ENCODE data around the gene FOXL3.

Gene FOXL3

GRCh38 chr7:266851-267840, 22.8 kb upstream of the FOXL3 start:
- DNase-seq (ENCODE audit: low read depth in 2 of 2), result no peak

DNA sequence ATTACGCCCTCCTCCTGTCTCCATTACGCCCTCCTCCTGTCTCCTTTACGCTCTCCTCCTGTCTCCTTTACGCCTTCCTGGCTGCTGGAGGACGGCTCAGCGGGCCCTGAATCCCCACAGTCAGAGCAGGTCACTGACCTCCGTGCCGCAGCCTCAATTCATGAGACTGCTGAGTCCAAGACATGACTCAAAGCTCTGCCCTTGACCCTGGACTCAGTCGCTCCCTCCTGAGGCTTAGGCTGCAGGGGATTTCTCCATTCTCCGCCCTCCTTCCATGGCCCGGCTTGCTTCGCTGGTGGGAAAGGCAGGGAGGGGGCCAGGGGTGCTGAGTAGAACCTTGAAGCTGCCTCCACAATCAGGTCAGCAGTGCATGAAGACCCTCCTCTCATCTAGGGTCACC, 21.0 kb upstream of the FOXL3 start:
- no peak for DNase-seq (ENCODE audit: low read depth in 2 of 2)

DNA sequence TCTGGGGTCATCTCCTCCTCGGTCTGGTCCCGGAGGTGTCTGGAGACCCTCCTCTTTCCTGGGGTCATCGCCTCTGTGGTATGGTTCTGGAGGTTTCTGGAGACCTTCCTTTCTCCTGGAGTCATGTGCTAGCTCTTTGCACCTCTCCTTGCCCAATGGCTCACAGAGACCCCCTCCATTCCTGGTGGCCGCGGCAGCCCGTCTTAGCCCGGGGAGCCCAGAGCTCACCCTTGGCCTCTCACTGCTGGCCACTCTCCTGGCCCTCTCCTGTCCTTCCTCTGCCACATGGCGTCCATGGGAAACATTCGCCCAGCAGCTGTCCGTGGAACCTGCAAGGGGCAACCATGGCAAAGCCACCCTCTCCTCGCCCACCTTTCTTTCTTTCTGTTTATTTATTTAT, 20.2 kb upstream of the FOXL3 start:
- no peak for DNase-seq (ENCODE audit: low read depth in 2 of 2)

- no peak for DNase-seq (ENCODE audit: low read depth in 2 of 2)
These were observed 19.5 kb upstream of the FOXL3 start for GRCh38 chr7:270351-270983.

- DNase-seq (ENCODE audit: low read depth in 2 of 2), result no peak
These were observed 18.5 kb upstream of the FOXL3 start for GRCh38 chr7:271266-272107.

- no peak for DNase-seq (ENCODE audit: low read depth in 2 of 2)
These were observed 17.8 kb upstream of the FOXL3 start for GRCh38 chr7:272108-272615.

- no peak for DNase-seq (ENCODE audit: low read depth in 2 of 2)
These were observed 17.3 kb upstream of the FOXL3 start for GRCh38 chr7:272631-273030.

DNA sequence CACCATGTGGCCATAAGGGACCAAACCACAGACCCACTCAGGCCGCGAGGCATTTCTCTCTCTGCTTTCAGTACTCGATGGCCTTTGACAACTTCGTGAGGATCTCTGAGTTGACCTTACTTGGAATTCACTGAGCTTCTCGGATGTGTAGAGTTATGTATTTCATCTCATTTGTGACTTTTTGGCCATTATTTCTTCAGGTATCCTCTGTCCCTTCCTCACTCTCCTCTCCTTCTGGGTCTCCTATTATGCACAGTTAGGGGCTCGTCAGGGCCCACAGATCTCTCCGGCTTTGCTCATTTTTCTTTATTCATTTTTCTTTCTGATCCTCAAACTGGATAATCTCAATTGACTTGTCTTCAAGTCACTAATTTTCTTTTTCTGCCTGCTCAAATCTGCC, 16.6 kb upstream of the FOXL3 start:
- DNase-seq (ENCODE audit: low read depth in 2 of 2), result no peak

GRCh38 chr7:274266-274665, 15.7 kb upstream of the FOXL3 start:
- no peak for DNase-seq (ENCODE audit: low read depth in 2 of 2)

DNA sequence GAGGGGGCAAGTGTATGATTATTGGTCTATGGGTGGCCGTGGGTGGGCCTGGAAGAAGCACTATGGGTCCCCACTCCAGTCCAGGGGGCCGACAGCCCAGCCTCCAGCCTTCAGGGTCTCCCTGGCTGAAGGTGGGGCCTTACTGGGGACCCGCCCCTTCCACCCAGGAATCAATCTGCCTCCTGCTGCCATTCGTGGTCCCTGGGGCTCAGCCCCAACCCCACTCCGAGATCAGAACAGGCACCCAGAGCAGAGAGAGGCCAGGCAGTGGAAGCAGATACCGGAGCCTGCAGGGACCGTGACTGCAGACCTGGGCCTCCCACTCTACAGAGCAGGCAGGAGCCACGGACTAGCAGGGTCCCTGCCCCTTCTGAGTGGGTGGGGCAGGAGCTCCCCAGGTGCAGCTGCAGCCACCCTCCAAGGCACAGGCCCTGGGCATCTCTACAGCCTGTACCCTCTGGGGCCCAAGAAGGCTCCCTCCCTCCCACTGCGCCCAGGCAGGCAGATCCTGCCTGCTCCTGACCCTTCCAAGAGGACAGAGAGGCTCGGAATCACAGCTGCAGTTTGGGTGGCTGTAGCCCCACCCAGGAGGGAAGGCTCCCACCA, 13.6 kb upstream of the FOXL3 start:
- DNase-seq (ENCODE audit: low read depth in 2 of 2), result no peak

- DNase-seq (ENCODE audit: low read depth in 2 of 2), result no peak
These were observed 12.7 kb upstream of the FOXL3 start for GRCh38 chr7:277228-277627.

- DNase-seq (ENCODE audit: low read depth in 2 of 2), result no peak
These were observed 11.9 kb upstream of the FOXL3 start for GRCh38 chr7:278081-278480.

DNA sequence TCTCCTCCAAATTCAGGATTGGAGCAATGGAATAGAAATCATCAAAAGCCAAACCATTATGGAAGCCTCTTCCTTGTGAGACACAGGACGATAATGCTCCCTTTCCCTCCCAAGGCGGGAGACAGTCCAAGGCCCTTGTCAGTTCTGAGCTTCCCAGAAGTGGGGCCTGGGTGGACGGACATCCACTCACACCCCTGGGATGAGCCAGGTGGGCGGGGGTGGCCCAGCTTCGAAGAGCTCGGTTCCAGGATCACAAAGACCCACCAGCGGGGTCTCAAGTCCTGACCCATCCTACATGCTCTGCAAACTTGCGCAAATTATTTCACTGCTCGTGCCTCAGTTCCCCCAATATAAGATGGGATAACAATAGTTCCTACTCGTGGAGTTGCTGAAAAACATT, 10.1 kb upstream of the FOXL3 start:
- no peak for DNase-seq (ENCODE audit: low read depth in 2 of 2)

DNA sequence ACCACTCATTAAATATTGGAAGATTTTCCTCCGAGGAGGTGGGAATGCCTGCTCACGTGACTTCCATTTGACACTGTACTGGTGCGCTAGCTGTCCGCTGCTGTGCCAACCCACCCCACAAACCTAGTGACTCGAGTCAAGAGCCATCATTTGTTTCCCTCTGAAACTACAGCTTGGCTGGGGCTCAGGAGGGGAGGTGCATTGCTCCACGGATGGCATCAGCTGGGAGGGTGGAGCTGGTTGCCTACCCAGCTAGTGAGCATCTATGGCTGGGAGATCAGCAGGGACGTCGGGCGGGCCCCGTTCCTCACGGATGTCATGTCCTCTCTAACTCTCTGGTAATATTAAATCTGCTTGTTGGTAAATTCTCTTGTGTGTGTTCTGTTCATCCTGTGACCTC, 9.5 kb upstream of the FOXL3 start:
- DNase-seq (ENCODE audit: low read depth in 2 of 2), result no peak

- DNase-seq (ENCODE audit: low read depth in 2 of 2), result no peak
These were observed 8.3 kb upstream of the FOXL3 start for GRCh38 chr7:281637-282036.

GRCh38 chr7:282621-283020, 7.3 kb upstream of the FOXL3 start:
- no peak for DNase-seq (ENCODE audit: low read depth in 2 of 2)

DNA sequence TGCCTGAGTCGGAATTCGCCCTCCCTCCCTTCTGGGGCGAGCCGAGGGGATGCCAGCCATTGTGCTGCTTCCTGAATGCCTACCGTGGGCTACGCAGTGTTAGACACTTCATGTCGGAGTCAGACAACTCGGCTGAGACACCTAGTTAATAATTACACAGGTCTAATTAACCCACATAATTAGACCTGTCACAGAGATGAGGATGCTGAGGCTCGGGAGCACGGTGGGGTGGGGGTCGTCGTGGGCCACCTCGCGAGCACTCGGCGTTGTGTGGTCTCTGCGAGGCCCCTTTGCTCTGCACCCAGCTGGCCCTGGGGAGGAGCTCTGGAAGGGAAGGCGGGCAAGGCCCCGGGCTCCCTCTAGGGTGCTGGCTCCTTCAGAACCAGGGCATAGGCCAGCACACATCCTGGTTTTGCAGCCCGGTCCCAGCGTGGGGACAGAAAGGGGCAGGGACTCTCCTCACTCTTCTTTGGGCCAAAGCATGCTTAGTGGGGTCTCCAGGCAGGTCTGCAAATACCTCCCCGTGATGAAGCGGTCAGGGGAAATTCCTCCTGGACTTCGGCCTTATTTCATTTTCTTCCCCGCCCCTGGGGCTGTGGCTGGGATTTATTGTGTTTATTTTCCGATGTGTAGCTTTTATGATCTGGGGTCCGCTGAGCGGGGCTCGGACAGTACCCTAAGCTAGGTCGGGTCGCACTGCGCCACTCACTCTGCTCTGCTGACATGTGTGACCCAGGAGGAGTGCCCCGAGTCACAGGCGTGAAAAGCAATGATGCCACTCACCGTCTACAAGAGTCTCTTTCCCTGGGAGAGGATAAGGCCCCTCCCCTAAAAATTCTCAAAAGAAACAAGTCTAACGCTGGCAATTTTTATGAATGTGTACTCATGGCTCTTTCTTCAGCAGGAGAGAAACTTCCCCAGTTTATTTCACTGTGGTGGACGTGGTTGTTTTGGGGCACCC, 4.9 kb upstream of the FOXL3 start:
- no peak for DNase-seq (ENCODE audit: low read depth in 2 of 2)

DNA sequence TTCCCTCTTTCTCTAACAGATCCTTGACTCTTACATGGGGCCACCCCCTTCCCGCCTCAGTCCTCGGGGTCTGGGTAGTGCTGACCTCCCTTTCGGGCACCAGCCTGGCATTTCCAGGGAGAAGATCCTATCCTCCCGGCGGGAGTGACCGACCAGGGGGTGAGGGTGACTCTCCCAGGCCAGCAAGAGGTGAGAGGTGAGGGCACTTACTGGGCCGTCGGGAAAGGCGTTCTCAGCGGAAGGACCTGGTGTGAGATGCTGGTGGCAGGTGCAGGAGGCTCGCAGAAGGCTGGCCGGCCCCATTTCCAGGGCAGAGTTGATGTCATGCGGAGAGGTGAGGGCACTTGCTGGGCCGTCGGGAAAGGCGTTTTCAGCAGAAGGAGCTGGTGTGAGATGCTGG, 4.2 kb upstream of the FOXL3 start:
- no peak for DNase-seq (ENCODE audit: low read depth in 2 of 2)

- no peak for DNase-seq (ENCODE audit: low read depth in 2 of 2)
These were observed 3.7 kb upstream of the FOXL3 start for GRCh38 chr7:286266-286665.

DNA sequence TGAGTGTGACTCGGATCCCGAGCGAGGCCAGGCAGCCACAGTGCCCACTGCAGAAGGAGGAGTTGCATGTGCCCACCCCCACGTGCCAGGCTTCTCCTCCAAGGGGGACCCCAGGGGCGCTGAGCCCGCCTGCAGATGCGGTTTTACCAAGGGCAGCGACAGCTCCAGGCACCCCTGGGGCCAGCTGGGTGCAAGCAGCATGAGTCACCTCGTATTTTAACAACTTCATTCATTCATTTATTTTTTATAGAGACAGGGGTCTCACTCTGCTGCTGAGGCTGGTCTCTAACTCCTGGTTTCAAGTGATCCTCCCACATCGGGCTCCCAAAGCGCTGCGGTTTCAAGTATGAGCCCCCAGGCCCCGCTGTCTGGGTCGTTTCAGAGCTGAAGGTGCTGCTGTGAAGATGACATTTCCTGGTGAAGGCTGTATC, 1.3 kb upstream of the FOXL3 start:
- DNase-seq (ENCODE audit: low read depth in 2 of 2), result no peak
